Lung (tissue), 12 donors: ENCODE measurements around the gene TDRD3. TPM values are rescaled to one million over a fixed set of nuclear protein-coding genes. Genes with fewer than 3 reads are reported as not detected.
A peak's percentile ranks its signal among the peaks of the same experiment; 100 is the strongest.

Experiments used
- ATAC-seq: fragments of 200-7000 bp; cut with Tn5 transposase; one replicate; pipeline ENCODE4 v1.9.1; 2020; ENCODE audit warnings: moderate number of reproducible peaks; ENCODE audit not compliant: insufficient read depth, low FRiP score
- DNase-seq, 3 donors: peaks; one replicate each; pipeline ENCODE4 v3.0.0-alpha.2; 2013 to 2017
- H3K27ac ChIP-seq, 2 donors: one replicate each; pipeline ENCODE4 v1.5.1; 2013; ENCODE audit warnings: mild to moderate bottlenecking in 2 of 2, moderate library complexity in 2 of 2, control low read depth in 1 of 2, inconsistent platforms in 1 of 2, low read depth in 1 of 2, low read length in 1 of 2
- H3K27me3 ChIP-seq, 3 donors: one replicate each; pipeline ENCODE4 v1.5.1; 2013; ENCODE audit warnings: low read length in 2 of 3; ENCODE audit not compliant: control insufficient read depth in 3 of 3, insufficient read depth in 3 of 3
- H3K36me3 ChIP-seq, 4 donors: one replicate each; pipeline ENCODE4 v1.5.1; 2013; ENCODE audit warnings: low read length in 4 of 4, mild to moderate bottlenecking in 1 of 4, moderate library complexity in 1 of 4; ENCODE audit not compliant: control insufficient read depth in 4 of 4, insufficient read depth in 4 of 4
- H3K4me1 ChIP-seq, 5 donors: one replicate each; pipeline ENCODE4 v1.5.1; 2013; ENCODE audit warnings: low read length in 5 of 5, mild to moderate bottlenecking in 2 of 5, moderate library complexity in 1 of 5; ENCODE audit not compliant: control insufficient read depth in 5 of 5, insufficient read depth in 5 of 5
- H3K4me3 ChIP-seq: one replicate; pipeline ENCODE4 v1.5.1; 2013; ENCODE audit warnings: mild to moderate bottlenecking, control low read depth, moderate library complexity
- H3K9ac ChIP-seq, 2 donors: one replicate each; pipeline ENCODE4 v1.5.1; 2013; ENCODE audit warnings: low read length in 2 of 2, control low read depth in 1 of 2; ENCODE audit not compliant: insufficient read depth in 1 of 2
- H3K9me3 ChIP-seq, 4 donors: one replicate each; pipeline ENCODE4 v1.5.1; 2013; ENCODE audit warnings: low read length in 3 of 4, mild to moderate bottlenecking in 1 of 4, moderate library complexity in 1 of 4; ENCODE audit not compliant: control insufficient read depth in 4 of 4, insufficient read depth in 3 of 4
- WGBS, 2 donors: extraction: QIAGEN DNeasy Blood & Tissue Kit; methylation state at CpG; one replicate each; pipeline ENCODE4 v1.1.7; 2013; 5-methylcytosine and 5-hydroxymethylcytosine counted together
- polyA plus RNA-seq, 2 donors: library from polyadenylated mRNA; stranded (reverse); fragments of 200-250 nt; gene quantifications; one replicate each; pipeline ENCODE4 v1.2.1, GENCODE V29; 2013
- total RNA-seq, 2 donors: library from RNA; depleted of rRNA in 1 of 2; stranded (reverse); fragments of >200 nt in 1 of 2; gene quantifications; one replicate each; pipeline ENCODE4 v1.2.1, GENCODE V29; 2014 to 2021
- TF ChIP-seq, protein P1 (sequence below): IDR thresholded peaks from 2 replicates; pipeline ENCODE4 v1.5.1; 2012; ENCODE audit warnings: mild to moderate bottlenecking; ENCODE audit errors: control extremely low read depth, extremely low read depth
- donor health status: control.
- donor health status: control.
- donor health status: Bipolar disorder and iron deficiency.
- donor health status: healthy.
- donor health status: DM: yes; HTN: yes; CAD: no.

Gene TDRD3
- total and polyA plus RNA-seq, 4 donors, result 6.5 to 56.7 (median 19.4) TPM

DNA sequence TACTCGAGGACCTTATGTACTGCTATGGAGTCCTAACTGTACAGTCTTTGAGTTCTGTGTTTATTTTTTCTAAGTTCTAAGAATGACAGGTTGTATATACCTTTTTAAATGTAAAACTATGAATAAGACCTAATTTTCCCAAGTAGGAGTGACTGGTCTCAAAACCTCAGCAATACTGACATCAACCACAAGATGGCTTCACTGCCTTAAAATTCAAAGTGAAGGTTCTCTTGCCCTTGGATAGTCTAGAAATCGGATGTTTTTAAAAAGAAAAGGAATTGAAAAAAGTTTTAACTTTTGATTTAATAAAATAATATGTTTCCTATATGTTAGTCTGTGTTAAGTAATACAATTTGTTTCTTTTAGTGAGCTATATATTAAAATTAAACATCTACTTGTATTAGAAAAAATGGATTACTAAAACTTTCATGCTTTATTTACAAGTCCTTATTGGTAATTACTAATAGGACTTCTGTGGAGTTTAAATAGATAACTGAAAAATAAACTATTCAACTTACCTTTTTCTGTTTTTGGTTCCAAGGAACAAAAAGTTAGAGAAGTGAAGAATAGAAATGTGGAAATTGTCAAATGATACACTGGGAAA lies 52.0 kb downstream of the TDRD3 start:
- no peak overlapping the region for H3K9ac ChIP-seq
- H3K4me3 ChIP-seq, result no peak overlapping the region
- no peaks in the 10 kb centered on the region for H3K36me3 ChIP-seq
- 44 to 53% methylated on average over 2 of the region's 2 CpGs for WGBS, 2 donors
- peaks cover 0 to 6% (median 0%) of the 10 kb centered on the region in 5 donors for H3K4me1 ChIP-seq
- H3K27me3 ChIP-seq, result no peaks in the 10 kb centered on the region
- ATAC-seq (peak; percentile 47), DNase-seq (peak; percentile 24 to 83 (median 79))
- TF ChIP-seq, protein P1, sequence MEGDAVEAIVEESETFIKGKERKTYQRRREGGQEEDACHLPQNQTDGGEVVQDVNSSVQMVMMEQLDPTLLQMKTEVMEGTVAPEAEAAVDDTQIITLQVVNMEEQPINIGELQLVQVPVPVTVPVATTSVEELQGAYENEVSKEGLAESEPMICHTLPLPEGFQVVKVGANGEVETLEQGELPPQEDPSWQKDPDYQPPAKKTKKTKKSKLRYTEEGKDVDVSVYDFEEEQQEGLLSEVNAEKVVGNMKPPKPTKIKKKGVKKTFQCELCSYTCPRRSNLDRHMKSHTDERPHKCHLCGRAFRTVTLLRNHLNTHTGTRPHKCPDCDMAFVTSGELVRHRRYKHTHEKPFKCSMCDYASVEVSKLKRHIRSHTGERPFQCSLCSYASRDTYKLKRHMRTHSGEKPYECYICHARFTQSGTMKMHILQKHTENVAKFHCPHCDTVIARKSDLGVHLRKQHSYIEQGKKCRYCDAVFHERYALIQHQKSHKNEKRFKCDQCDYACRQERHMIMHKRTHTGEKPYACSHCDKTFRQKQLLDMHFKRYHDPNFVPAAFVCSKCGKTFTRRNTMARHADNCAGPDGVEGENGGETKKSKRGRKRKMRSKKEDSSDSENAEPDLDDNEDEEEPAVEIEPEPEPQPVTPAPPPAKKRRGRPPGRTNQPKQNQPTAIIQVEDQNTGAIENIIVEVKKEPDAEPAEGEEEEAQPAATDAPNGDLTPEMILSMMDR, result peak; percentile 40
- H3K27ac ChIP-seq, result no peak overlapping the region
- no peaks in the 10 kb centered on the region for H3K9me3 ChIP-seq

DNA sequence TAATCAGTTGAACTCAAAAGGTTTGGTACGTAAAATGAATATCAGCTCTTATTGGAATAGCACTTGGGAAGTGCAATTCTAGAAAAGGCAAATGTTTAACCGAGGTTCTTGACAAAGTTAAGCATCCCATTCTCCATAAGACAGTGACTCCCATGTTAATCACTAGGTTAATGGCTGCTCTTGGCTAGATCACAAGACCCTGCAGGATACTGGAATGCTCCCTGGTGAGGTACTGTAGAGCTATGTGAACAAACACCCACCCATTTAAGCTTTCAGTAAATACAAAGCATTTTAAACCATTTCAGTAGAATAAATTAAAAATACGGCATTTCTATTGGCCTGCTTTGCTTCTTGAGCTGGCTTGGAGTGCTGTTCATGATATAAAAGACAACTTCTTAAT lies 56.5 kb downstream of the TDRD3 start:
- TF ChIP-seq, protein P1, result no peak
- peaks cover 0 to 6% (median 0%) of the 10 kb centered on the region in 5 donors for H3K4me1 ChIP-seq
- no peaks in the 10 kb centered on the region for H3K27me3 ChIP-seq

DNA sequence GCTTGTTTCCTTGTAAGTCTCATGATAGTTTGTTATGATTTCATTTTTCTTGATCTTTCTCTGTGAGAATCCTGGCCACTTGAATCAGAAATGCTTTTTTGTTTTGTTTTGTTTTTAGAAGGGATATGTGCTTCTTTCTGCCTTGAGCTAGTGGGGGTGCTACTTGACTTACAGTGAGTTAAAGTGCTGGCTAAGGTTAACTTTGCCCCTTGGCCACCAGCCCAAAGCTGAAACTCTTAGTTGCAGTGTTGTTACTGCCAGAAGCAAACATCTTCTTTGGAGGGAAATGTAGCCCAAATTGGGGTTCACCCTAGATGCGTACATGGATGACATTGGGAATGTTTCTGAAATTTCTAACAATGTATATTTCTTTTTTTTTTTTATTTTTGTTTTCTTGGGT lies 57.4 kb downstream of the TDRD3 start:
- Histone ChIP-seq H3K9me3 (no peaks in the 10 kb centered on the region), H3K9ac (no peak overlapping the region), H3K27ac (no peak overlapping the region), H3K36me3 (peaks cover 0 to 5% (median 0%) of the 10 kb centered on the region in 4 donors), H3K4me3 (no peak overlapping the region), H3K27me3 (no peaks in the 10 kb centered on the region), H3K4me1 (peaks cover 0 to 6% (median 0%) of the 10 kb centered on the region in 5 donors)
- WGBS, 2 donors, result 97 to 98% methylated on average over 1 of the region's 1 CpG
- DNase-seq (peak in 1 of 3 donors; percentile 25), ATAC-seq (no peak)
- TF ChIP-seq, protein P1, result no peak

More for the DNA sequence above, 56.5 kb downstream of the TDRD3 start:
- Histone ChIP-seq H3K36me3 (peaks cover 0 to 5% (median 0%) of the 10 kb centered on the region in 4 donors), H3K9ac (no peak overlapping the region), H3K9me3 (no peaks in the 10 kb centered on the region), H3K4me3 (no peak overlapping the region), H3K27ac (no peak overlapping the region)
- WGBS, 2 donors, result 81 to 88% methylated on average over 3 of the region's 3 CpGs
- DNase-seq, result no peak
- no peak for ATAC-seq
